ENCODE results near the gene MTMR12.

Gene MTMR12, protein sequence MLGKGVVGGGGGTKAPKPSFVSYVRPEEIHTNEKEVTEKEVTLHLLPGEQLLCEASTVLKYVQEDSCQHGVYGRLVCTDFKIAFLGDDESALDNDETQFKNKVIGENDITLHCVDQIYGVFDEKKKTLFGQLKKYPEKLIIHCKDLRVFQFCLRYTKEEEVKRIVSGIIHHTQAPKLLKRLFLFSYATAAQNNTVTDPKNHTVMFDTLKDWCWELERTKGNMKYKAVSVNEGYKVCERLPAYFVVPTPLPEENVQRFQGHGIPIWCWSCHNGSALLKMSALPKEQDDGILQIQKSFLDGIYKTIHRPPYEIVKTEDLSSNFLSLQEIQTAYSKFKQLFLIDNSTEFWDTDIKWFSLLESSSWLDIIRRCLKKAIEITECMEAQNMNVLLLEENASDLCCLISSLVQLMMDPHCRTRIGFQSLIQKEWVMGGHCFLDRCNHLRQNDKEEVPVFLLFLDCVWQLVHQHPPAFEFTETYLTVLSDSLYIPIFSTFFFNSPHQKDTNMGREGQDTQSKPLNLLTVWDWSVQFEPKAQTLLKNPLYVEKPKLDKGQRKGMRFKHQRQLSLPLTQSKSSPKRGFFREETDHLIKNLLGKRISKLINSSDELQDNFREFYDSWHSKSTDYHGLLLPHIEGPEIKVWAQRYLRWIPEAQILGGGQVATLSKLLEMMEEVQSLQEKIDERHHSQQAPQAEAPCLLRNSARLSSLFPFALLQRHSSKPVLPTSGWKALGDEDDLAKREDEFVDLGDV

GRCh38 chr5:32312595-32313332 is at the start of gene MTMR12:
TSS of gene MTMR12 (minus strand) at chr5:32312939. CDS start at chr5:32312838, 101 bp downstream.
- DNase-seq = peak; percentile 99

DNA sequence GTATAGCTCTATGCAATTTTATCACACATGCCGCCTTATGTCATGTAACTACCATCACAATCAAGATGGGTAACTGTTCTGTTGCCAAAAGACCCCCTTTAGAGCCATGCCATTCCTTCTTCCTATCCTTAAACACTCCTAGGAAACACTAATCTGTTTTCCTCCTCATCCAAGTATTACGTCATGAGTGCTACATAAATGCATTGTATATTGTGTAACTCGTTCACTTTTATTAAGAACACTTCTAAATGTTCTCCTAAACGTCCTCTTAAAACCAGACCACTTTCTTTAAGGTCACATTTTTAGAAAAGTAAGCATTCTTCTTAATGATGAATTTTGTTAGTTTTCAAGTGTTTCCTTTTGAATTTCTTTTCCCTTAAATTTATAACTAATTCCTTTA is 49.8 kb upstream of the MTMR12 start:
- no peak for DNase-seq

- DNase-seq = no peak
These were observed 48.2 kb upstream of the MTMR12 start for GRCh38 chr5:32360906-32361305.

DNA sequence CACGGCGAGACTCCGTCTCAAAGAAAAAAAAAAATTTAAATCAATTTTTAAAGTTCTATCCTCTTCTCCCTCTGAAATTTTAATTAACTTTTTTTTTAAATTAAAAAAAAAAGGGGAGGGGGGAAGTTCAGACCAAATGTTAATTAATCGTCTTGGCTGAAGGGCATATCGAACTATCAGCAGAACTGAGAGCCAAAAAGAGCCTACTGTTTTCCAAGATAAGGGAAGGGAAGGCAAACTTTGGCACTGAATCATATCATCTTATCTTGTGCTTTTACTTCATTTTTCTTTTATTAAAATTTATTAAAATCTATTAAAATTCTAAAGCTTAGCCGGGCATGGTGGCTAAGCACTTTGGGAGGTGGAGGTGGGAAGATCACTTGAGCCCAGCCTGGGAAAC is 45.9 kb upstream of the MTMR12 start:
- no peak for DNase-seq

DNA sequence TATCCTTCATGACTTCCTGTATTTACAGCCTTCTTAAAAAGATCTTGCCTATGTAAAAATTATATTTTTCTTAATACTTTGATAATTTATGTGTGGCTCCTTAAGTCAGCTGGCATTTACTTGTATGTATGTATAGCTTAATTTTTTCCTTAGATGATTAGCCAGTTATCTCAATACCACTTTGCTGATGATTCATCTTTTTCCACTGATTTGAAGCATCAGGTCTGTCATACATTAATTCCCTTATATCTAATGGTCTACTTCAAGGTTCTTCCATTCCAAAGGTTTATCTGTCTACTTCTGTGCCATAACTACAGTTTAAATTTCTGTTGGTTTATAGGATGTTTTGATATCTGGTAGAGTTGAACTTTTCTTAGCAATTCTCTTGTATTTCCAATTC is 44.9 kb upstream of the MTMR12 start:
- DNase-seq = no peak

GRCh38 chr5:32355686-32356085 is 42.9 kb upstream of the MTMR12 start:
- DNase-seq = no peak

- DNase-seq = no peak
These were observed 40.7 kb upstream of the MTMR12 start for GRCh38 chr5:32353420-32353819.

DNA sequence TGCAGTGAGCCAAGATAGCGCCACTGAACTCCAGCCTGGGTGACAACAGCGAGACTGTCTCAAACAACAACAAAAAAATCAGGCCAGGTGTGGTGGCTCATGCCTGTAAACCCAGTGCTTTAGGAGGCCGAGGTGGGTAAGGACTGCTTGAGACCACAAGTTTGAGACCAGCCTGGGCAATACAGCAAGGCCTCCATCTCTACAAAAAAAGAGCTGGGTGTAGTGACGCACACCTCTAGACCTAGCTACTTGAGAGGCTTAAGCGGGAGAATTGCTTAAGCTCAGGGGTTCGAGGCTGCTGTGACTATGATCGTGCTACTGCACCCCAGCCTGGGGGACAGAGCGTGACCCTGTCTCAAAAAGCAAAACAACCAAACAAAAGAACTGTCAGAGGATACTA is 39.9 kb upstream of the MTMR12 start:
- DNase-seq = no peak

GRCh38 chr5:32346869-32347268 is 34.1 kb upstream of the MTMR12 start:
- DNase-seq = no peak

- DNase-seq = no peak
These were observed 30.4 kb upstream of the MTMR12 start for GRCh38 chr5:32343058-32343672.

DNA sequence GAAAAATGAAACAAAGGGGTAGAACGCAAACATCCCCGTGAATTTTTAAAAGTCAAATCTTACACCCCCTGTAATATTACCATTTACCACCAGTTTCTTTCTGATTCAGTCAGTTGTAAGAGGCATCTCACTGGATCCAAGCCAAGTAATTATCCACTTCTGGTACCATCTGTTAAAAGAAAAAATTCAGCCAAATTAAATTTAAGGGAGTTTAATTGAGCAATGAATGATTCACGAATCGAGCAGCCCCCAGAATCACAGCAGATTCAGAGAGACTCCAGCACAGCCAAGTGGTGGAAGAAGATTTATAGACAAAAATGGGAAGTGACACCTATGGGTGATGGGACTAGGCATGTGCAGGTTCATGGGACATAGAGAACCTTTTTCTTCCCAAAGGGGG is 29.9 kb upstream of the MTMR12 start:
- peak; percentile 86 for DNase-seq

GRCh38 chr5:32339878-32340277 is 27.1 kb upstream of the MTMR12 start:
- DNase-seq = no peak

- DNase-seq = no peak
These were observed 26.5 kb upstream of the MTMR12 start for GRCh38 chr5:32339198-32339597.

DNA sequence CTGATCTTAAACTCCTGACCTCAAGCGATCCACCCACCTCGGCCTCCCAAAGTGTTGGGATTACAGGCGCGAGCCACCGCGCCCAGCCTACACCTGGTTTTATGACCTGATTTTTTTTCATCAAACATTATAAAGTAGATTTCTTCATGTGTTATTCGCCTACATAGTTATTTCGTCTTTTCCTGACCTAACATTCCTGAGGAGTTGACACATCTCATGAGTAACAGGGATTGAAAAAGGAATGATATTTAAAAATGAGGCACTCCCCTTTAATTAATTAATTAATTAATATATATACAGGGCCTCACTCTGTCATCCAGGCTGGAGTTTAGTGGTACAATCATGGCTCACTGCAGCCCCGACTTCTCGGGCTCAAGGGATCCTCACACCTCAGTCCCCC is 20.2 kb upstream of the MTMR12 start:
- no peak for DNase-seq

DNA sequence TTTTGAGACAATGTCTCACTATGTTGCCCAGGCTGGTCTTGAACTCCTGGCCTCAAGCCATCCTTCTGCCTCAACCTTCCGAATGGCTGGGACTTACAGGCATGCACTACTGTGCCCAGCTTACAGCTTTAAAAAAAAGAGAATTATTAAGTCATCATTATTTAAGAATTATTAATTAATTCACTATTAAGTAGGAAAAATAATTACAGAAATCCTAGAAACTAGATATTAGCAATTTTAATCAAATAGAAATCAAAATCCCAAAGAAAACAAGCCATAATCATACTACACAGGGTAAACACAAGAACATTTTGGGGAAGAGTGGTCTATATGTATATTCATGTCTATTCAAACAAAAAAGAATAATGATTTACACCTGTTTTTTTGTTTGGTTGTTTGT is 19.6 kb upstream of the MTMR12 start:
- DNase-seq = no peak

- no peak for DNase-seq
These were observed 19.2 kb upstream of the MTMR12 start for GRCh38 chr5:32331935-32332274.

DNA sequence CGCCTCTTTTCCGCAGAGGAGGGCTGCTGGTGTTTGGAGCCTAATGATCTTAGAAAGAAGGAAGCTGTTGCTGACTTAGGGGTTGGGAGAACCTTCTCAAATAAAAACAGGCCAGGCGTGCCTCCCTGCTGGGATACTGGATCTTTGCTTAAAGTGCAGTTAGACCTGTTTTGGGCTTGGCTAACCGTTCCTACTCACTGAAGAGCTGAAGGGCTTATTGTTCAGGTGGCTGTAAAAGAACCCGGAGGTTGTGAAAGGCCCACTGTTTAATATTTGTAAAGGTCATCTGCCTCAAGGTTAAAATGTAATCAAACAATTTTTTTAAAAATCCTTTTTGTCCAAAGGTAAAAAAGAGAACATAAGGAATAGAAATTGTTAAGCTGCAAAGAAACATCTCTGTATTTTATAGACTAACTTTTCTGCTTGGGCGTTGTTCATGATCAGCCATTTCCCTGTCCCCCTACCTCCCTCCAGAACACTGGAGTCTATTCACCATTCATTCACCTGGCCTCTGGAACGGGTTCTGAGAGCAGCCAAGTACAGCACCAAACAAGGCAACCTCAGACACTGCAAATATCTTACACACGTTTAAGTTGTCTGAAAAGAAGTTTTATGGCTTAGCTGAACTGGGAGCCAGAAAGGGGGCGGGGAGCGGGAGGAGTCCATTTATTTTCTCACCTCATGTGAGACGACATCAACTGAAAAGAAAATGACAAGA is 18.6 kb upstream of the MTMR12 start:
- no peak for DNase-seq

DNA sequence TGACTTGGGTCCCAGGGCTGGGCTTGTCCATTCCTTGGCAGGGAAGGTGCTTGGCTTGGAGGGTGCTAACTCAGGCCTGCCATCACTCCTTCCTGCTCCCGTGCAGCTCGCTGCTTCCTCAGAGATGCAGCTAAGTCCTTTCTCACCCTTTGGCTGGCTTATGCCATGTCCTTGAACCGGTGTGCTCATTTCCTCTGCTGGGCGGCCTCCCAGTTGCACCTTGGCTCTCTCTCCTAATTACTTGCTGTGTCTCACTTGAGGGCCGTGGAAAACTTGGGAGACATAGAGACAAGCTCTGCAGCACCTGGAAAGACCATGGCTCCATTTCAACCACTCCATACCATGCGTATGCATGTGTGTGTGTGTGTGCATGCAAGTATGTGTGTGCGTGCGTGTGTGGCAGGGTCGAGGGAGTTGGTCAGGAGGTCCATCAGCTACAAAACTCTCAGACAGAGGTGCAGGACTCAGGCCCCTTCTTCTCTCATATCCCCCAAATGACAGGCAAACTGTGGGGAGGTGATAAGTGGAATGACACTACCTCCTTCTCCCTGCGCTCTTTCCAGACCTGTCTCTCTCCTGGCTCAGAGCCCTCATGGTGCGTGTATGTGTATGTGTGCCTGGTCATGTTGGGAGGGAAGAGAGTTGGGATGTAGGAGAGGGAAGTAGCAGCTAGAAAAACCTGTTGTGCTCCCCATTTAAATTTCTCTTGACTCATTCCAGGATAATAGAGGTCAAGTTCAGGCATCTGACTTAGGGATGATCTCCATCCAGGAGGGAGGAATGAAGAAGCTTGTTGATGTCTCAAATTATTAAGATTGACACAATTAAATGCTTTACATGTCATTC is 17.6 kb upstream of the MTMR12 start:
- DNase-seq = no peak

- DNase-seq = peak; percentile 55
These were observed 16.7 kb upstream of the MTMR12 start for GRCh38 chr5:32329395-32329834.

DNA sequence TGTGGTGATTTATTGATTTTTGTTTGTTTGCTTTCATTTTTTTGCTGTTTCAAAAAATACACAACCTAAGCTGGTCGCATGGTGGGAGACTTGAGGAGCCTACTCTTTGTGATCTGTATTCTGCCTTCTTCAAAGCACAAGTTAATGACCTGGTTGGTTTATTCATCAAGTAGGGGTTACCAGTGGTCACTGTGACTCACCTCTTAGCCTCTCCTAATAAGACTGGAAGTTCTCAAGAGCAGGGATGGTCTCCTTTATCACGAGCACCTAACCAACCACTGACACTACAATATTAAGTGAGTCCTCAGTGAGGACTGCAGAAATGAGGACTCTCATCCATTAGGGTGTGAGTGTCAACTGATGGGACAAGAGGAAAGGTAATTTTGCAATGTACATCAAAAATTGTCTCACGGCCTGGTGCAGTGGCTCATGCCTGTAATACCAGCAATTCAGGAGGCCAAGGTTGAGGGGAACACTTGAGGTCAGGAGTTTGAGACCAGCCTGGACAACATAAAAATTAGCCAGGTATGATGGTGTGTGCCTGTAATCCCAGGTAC is 13.6 kb upstream of the MTMR12 start:
- DNase-seq = no peak

- DNase-seq = no peak
These were observed 12.9 kb upstream of the MTMR12 start for GRCh38 chr5:32325616-32326015.

Data from DMS 273 treated with DMSO at 0.1 percent for 48 hours (cell line).